ENCODE measurements around the gene OR1M1.

DNA sequence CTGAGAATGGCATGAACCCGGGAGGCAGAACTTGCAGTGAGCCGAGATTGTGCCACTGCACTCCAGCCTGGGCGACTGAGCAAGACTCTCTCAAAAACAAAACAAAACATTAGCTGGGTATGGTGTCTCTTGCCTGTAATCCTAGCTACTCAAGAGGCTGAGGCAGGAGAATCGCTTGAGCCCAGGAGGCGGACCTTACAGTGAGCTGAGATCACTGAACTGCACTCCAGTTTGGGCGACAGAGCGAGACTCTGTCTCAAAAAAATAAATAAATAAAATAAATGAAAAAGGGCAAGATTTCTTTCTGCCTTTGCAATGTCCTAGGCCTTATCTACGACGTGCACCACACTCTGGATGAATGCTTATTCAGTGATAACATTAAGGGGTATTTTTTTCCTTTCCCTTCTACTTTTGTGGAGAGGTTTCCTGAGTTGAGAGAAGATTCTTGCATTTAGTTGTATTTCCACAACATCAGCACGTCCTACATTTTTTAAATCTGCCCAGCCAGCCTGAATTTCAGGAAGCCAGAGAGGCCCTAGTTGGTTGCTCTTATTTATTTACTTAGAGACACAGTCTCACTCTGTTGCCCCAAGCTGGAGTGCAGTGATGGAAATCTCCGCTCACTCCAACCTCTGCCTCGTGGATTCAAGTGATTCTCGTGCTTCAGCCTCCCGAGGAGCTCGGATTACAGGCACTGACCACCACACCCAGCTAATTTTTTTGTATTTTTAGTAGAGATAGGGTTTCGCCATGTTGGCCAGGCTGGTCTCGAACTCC lies 26.1 kb upstream of the OR1M1 start:
- TF ChIP-seq, protein P1, sequence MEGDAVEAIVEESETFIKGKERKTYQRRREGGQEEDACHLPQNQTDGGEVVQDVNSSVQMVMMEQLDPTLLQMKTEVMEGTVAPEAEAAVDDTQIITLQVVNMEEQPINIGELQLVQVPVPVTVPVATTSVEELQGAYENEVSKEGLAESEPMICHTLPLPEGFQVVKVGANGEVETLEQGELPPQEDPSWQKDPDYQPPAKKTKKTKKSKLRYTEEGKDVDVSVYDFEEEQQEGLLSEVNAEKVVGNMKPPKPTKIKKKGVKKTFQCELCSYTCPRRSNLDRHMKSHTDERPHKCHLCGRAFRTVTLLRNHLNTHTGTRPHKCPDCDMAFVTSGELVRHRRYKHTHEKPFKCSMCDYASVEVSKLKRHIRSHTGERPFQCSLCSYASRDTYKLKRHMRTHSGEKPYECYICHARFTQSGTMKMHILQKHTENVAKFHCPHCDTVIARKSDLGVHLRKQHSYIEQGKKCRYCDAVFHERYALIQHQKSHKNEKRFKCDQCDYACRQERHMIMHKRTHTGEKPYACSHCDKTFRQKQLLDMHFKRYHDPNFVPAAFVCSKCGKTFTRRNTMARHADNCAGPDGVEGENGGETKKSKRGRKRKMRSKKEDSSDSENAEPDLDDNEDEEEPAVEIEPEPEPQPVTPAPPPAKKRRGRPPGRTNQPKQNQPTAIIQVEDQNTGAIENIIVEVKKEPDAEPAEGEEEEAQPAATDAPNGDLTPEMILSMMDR (conservative IDR thresholded peaks at IDR 0.05; ENCODE audit: low read depth, low read length) = no peak
- TF ChIP-seq EZH2 (IDR thresholded peaks at IDR 0.05; ENCODE audit: low read length, unreplicated experiment) = no peak

All from PC-3 (cell line).